GM18507 (cell line): Measurements from ENCODE around the gene FAH.

Experiments used
- DNase-seq: peaks from one replicate; pipeline ENCODE4 v3.0.0; 2011; ENCODE audit warnings: low read depth; ENCODE audit not compliant: insufficient read length; ENCODE audit errors: extremely low spot score
- FAIRE-seq: peaks from 2 replicates; lab custom pipeline; 2011; peaks lifted over from hg19 to GRCh38; lab: Jason Lieb, UNC

The FAH gene

GRCh38 chr15:80188251-80188650 lies 35.5 kb downstream of the FAH start:
- no peak for FAIRE-seq
- no peak for DNase-seq

GRCh38 chr15:80191198-80191597 lies 38.4 kb downstream of the FAH start:
- FAIRE-seq: no peak
- DNase-seq: no peak

GRCh38 chr15:80191897-80192595 lies 39.2 kb downstream of the FAH start:
- no peak for FAIRE-seq
- DNase-seq: no peak

GRCh38 chr15:80194186-80194585 lies 41.4 kb downstream of the FAH start:
- no peak for FAIRE-seq

GRCh38 chr15:80194914-80195313 lies 42.1 kb downstream of the FAH start:
- FAIRE-seq (no peak), DNase-seq (no peak)

More at GRCh38 chr15:80194186-80194585, 41.4 kb downstream of the FAH start:
- no peak for DNase-seq

GRCh38 chr15:80199366-80199765 lies 46.6 kb downstream of the FAH start:
- no peak for FAIRE-seq
- no peak for DNase-seq

- FAIRE-seq: no peak
- DNase-seq: no peak
These were observed 47.1 kb downstream of the FAH start for GRCh38 chr15:80199869-80200268.

GRCh38 chr15:80201256-80202015 lies 48.6 kb downstream of the FAH start:
- FAIRE-seq: no peak

GRCh38 chr15:80202016-80202315 lies 49.2 kb downstream of the FAH start:
- FAIRE-seq: no peak
- DNase-seq: no peak

More at GRCh38 chr15:80201256-80202015, 48.6 kb downstream of the FAH start:
- DNase-seq: no peak

- no peak for FAIRE-seq
These were observed 50.0 kb downstream of the FAH start for GRCh38 chr15:80202641-80203360.

GRCh38 chr15:80203361-80203885 lies 50.6 kb downstream of the FAH start:
- FAIRE-seq (no peak), DNase-seq (no peak)

More at GRCh38 chr15:80202641-80203360, 50.0 kb downstream of the FAH start:
- DNase-seq: no peak

- FAIRE-seq (no peak), DNase-seq (no peak)
These were observed 51.4 kb downstream of the FAH start for GRCh38 chr15:80204231-80204630.

GRCh38 chr15:80207887-80208286 lies 55.1 kb downstream of the FAH start:
- no peak for FAIRE-seq
- no peak for DNase-seq

- FAIRE-seq (no peak), DNase-seq (no peak)
These were observed 56.2 kb downstream of the FAH start for GRCh38 chr15:80208758-80209734.

GRCh38 chr15:80210611-80211573 lies 58.1 kb downstream of the FAH start:
- FAIRE-seq (peak; percentile 68), DNase-seq (no peak)

- FAIRE-seq (no peak), DNase-seq (no peak)
These were observed 59.2 kb downstream of the FAH start for GRCh38 chr15:80211976-80212375.

GRCh38 chr15:80214910-80215309 lies 62.1 kb downstream of the FAH start:
- FAIRE-seq (no peak), DNase-seq (no peak)

GRCh38 chr15:80216141-80216540 lies 63.3 kb downstream of the FAH start:
- no peak for FAIRE-seq
- no peak for DNase-seq
